DND-41 (cell line): ENCODE data around the gene FBN1.

Experiments used
- ATAC-seq: fragments of 200-7000 bp; cut with Tn5 transposase; 3 replicates; pipeline ENCODE4 v1.9.1; 2021; ENCODE audit warnings: low read depth; ENCODE audit not compliant: insufficient read depth
- DNase-seq: peaks from one replicate; pipeline ENCODE4 v3.0.0-alpha.2; 2020
- H2AFZ ChIP-seq: 2 replicates; pipeline ENCODE4 v1.6.0; 2012; ENCODE audit warnings: low read depth, low read length
- H3K27ac ChIP-seq: 2 replicates; pipeline ENCODE4 v1.5.1; 2012; ENCODE audit warnings: low read length, inconsistent platforms
- H3K27me3 ChIP-seq: fragments of 200-600 bp; sonication (generic); 2 replicates; pipeline ENCODE4 v1.6.0; 2012; ENCODE audit warnings: low read length, mild to moderate bottlenecking, inconsistent platforms; ENCODE audit not compliant: insufficient read depth, poor library complexity
- H3K36me3 ChIP-seq: 2 replicates; pipeline ENCODE4 v1.5.1; 2012; ENCODE audit warnings: low read length, inconsistent platforms; ENCODE audit not compliant: insufficient read depth
- H3K4me1 ChIP-seq: 2 replicates; pipeline ENCODE4 v1.5.1; 2012; ENCODE audit warnings: mild to moderate bottlenecking, low read length; ENCODE audit not compliant: insufficient read depth
- H3K4me2 ChIP-seq: 2 replicates; pipeline ENCODE4 v1.6.0; 2012; ENCODE audit warnings: mild to moderate bottlenecking, moderate library complexity, low read length, inconsistent platforms; ENCODE audit not compliant: insufficient read depth
- H3K4me3 ChIP-seq, 2 experiments: fragments of 200-600 bp in 1 of 2; shearing (Covaris generic) in 1 of 2; 2 replicates each; pipeline ENCODE4 v1.5.1; 2012 to 2016; ENCODE audit warnings: inconsistent platforms in 2 of 2, low read length in 2 of 2, mild to moderate bottlenecking in 2 of 2, low read depth in 1 of 2, moderate library complexity in 1 of 2
- H3K79me2 ChIP-seq: 2 replicates; pipeline ENCODE4 v1.6.0; 2012; ENCODE audit warnings: low read length, inconsistent platforms; ENCODE audit not compliant: insufficient read depth
- H3K9ac ChIP-seq: 2 replicates; pipeline ENCODE4 v1.6.0; 2012; ENCODE audit warnings: low read depth, mild to moderate bottlenecking, inconsistent platforms, low read length, moderate library complexity
- H3K9me3 ChIP-seq: 2 replicates; pipeline ENCODE4 v1.5.1; 2012; ENCODE audit warnings: low read length, moderate library complexity, mild to moderate bottlenecking, inconsistent platforms; ENCODE audit not compliant: insufficient read depth, severe bottlenecking
- H4K20me1 ChIP-seq: 2 replicates; pipeline ENCODE4 v1.6.0; 2012; ENCODE audit warnings: low read length; ENCODE audit not compliant: insufficient read depth
- EZH2 ChIP-seq: IDR thresholded peaks from 3 replicates; pipeline ENCODE4 v1.6.1; 2012; ENCODE audit warnings: borderline replicate concordance, low read depth, mild to moderate bottlenecking, moderate library complexity, low read length, inconsistent platforms; ENCODE audit not compliant: severe bottlenecking
- TF ChIP-seq, protein P1 (sequence below): IDR thresholded peaks from 2 replicates; pipeline ENCODE4 v1.5.1; 2012; ENCODE audit warnings: borderline replicate concordance, low read length, moderate library complexity, mild to moderate bottlenecking; ENCODE audit not compliant: poor library complexity, severe bottlenecking; ENCODE audit errors: extremely low read depth

The FBN1 gene

DNA sequence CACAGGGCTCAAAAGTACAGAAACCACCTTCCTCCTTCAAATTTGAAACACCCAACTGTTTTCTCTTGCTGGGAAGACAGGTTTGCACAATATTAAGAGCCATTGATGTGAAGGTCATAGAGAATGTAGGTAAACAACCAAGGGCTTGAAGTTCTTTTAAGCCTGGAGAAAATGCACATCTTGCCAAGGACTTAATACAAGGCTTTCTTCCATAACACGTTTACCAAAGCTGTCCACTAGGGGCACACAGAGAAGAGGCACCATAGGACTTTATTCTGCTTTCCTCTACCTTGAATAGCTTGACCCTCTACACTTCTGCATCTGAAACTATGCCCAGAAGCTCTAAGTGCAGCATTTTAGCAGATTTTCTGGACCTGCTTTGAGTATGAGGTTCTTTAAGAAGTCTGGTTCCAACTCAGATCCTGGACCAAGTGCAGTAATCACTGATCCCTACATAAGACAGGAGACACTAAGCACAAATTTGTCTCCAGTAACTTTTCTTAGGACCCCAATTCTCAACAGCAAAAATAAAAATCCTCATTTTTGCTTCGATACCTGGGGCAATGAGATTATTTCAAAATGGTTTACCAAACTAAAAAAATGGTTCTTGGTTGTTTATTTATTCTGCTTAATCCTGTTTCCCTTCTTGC, 138.0 kb downstream of the FBN1 start:
- H2AFZ ChIP-seq, result no peak overlapping the region
- DNase-seq, result peak; percentile 22

DNA sequence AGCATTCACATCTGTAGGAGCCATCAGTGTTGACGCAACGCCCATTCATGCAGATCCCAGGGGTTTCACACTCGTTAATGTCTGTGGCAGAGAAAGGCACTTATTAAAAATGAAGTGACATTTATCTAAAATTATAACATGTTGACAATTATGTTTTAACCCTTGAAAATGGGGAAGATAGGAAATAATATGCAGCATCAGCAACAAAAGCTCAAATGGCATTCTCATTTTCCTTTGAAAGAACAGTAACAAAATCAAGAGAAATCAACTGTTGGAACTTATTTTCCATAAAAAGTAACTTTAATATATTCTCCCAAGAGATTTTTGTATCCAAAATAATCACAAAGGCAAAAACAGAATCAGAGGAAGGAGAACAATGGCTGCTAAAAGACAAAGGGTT, 140.4 kb downstream of the FBN1 start:
- no peak overlapping the region for H3K27ac ChIP-seq
- no peaks in the 10 kb centered on the region for H3K27me3 ChIP-seq
- no peaks in the 10 kb centered on the region for H3K9me3 ChIP-seq
- no peak overlapping the region for H2AFZ ChIP-seq
- no peak for TF ChIP-seq EZH2
- TF ChIP-seq, protein P1, sequence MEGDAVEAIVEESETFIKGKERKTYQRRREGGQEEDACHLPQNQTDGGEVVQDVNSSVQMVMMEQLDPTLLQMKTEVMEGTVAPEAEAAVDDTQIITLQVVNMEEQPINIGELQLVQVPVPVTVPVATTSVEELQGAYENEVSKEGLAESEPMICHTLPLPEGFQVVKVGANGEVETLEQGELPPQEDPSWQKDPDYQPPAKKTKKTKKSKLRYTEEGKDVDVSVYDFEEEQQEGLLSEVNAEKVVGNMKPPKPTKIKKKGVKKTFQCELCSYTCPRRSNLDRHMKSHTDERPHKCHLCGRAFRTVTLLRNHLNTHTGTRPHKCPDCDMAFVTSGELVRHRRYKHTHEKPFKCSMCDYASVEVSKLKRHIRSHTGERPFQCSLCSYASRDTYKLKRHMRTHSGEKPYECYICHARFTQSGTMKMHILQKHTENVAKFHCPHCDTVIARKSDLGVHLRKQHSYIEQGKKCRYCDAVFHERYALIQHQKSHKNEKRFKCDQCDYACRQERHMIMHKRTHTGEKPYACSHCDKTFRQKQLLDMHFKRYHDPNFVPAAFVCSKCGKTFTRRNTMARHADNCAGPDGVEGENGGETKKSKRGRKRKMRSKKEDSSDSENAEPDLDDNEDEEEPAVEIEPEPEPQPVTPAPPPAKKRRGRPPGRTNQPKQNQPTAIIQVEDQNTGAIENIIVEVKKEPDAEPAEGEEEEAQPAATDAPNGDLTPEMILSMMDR, result no peak
- no peak overlapping the region for H3K9ac ChIP-seq
- H3K4me1 ChIP-seq, result no peaks in the 10 kb centered on the region
- H4K20me1 ChIP-seq, result no peaks in the 10 kb centered on the region
- DNase-seq (no peak), ATAC-seq (no peak)
- H3K79me2 ChIP-seq, result no peaks in the 10 kb centered on the region
- no peak overlapping the region for H3K4me2 ChIP-seq
- no peak overlapping the region for H3K4me3 ChIP-seq
- no peaks in the 10 kb centered on the region for H3K36me3 ChIP-seq

More for the DNA sequence above, 138.0 kb downstream of the FBN1 start:
- H3K9me3 ChIP-seq, result no peaks in the 10 kb centered on the region
- ATAC-seq, result 0 out of 3 replicates have a peak, but pooled peaks have one; percentile 68
- H3K4me3 ChIP-seq, result no peak overlapping the region
- H3K79me2 ChIP-seq, result no peaks in the 10 kb centered on the region
- TF ChIP-seq, protein P1, result peak; percentile 65
- TF ChIP-seq EZH2, result no peak
- H3K27me3 ChIP-seq, result no peaks in the 10 kb centered on the region
- H3K9ac ChIP-seq, result no peak overlapping the region
- no peak overlapping the region for H3K27ac ChIP-seq
- H3K36me3 ChIP-seq, result no peaks in the 10 kb centered on the region
- H3K4me2 ChIP-seq, result no peak overlapping the region
- no peaks in the 10 kb centered on the region for H3K4me1 ChIP-seq
- H4K20me1 ChIP-seq, result no peaks in the 10 kb centered on the region

DNA sequence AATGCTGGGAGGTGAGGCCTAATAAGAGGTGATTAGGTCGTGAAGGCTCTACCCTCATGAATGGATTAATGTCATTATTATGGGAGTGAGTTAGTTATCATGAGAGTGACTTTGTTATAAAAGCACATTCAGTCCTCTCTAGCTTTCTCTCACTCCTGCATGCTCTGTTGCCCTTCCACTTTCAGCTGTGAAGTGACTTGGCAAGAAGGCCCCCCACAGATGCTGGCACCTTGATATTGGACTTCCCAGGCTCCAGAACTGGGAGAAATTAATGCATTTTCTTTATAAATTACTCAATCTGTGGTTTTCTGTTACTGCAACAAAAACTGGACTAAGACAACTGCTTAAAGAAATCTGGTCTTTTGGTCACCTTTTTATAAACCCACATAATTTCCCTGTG, 144.3 kb downstream of the FBN1 start:
- no peak overlapping the region for H3K4me2 ChIP-seq
- ATAC-seq, result no peak
- no peak overlapping the region for H2AFZ ChIP-seq
- no peaks in the 10 kb centered on the region for H3K79me2 ChIP-seq
- DNase-seq, result no peak
- no peak overlapping the region for H3K27ac ChIP-seq
- H3K4me3 ChIP-seq, result no peak overlapping the region
- no peaks in the 10 kb centered on the region for H3K27me3 ChIP-seq
- TF ChIP-seq EZH2, result no peak
- TF ChIP-seq, protein P1, result no peak
- H3K9me3 ChIP-seq, result no peaks in the 10 kb centered on the region
- H4K20me1 ChIP-seq, result no peaks in the 10 kb centered on the region
- no peaks in the 10 kb centered on the region for H3K36me3 ChIP-seq
- no peaks in the 10 kb centered on the region for H3K4me1 ChIP-seq
- no peak overlapping the region for H3K9ac ChIP-seq
